HepG2 (cell line): ENCODE measurements around the gene SDK1.

Experiments
- ARNTL ChIP-seq: sonication (generic); formaldehyde crosslinking; IDR thresholded peaks from 2 replicates; pipeline ENCODE4 v1.4.0; 2020; ENCODE audit warnings: mild to moderate bottlenecking, missing genetic modification reagents
- ELF1 ChIP-seq: sonication (generic); formaldehyde crosslinking; IDR thresholded peaks from 2 replicates; pipeline ENCODE4 v1.4.0; 2020; ENCODE audit warnings: missing genetic modification reagents
- NR2C2 ChIP-seq: sonication (generic); formaldehyde crosslinking; IDR thresholded peaks from 2 replicates; pipeline ENCODE4 v1.4.0; 2020; ENCODE audit warnings: missing genetic modification reagents, mild to moderate bottlenecking, moderate library complexity, borderline replicate concordance
- RXRA ChIP-seq: sonication (generic); formaldehyde crosslinking; IDR thresholded peaks from 2 replicates; pipeline ENCODE4 v1.5.1; 2020; ENCODE audit warnings: missing genetic modification reagents
- SMAD3 ChIP-seq: sonication (generic); formaldehyde crosslinking; IDR thresholded peaks from 2 replicates; pipeline ENCODE4 v1.4.0; 2020; ENCODE audit warnings: missing genetic modification reagents
- SMARCC2 ChIP-seq: fragments of 450-650 bp; IDR thresholded peaks from 2 replicates; pipeline ENCODE4 v1.6.1; 2017; ENCODE audit warnings: antibody characterized with exemption, mild to moderate bottlenecking
- SMC3 ChIP-seq: IDR thresholded peaks from 2 replicates; pipeline ENCODE4 v1.6.1; 2011; ENCODE audit warnings: low read length, improper control_type of control experiment
- ZFYVE20 ChIP-seq: sonication (generic); formaldehyde crosslinking; IDR thresholded peaks from 2 replicates; pipeline ENCODE4 v1.8.0; 2023; ENCODE audit warnings: low read depth, mild to moderate bottlenecking, moderate library complexity, missing genetic modification reagents, borderline replicate concordance
- ZNF577 ChIP-seq: sonication (generic); formaldehyde crosslinking; IDR thresholded peaks from 2 replicates; pipeline ENCODE4 v1.4.0; 2020; ENCODE audit warnings: mild to moderate bottlenecking, low read depth, missing genetic modification reagents, borderline replicate concordance
- TF ChIP-seq, protein P1 (sequence below): sonication (generic); formaldehyde crosslinking; IDR thresholded peaks from 2 replicates; pipeline ENCODE4 v1.8.1; 2023; ENCODE audit warnings: mild to moderate bottlenecking, missing genetic modification reagents, borderline replicate concordance
- TF ChIP-seq, protein P2 (sequence below): sonication (generic); formaldehyde crosslinking; IDR thresholded peaks from 2 replicates; pipeline ENCODE4 v1.4.0; 2020; ENCODE audit warnings: mild to moderate bottlenecking, missing genetic modification reagents, borderline replicate concordance

DNA sequence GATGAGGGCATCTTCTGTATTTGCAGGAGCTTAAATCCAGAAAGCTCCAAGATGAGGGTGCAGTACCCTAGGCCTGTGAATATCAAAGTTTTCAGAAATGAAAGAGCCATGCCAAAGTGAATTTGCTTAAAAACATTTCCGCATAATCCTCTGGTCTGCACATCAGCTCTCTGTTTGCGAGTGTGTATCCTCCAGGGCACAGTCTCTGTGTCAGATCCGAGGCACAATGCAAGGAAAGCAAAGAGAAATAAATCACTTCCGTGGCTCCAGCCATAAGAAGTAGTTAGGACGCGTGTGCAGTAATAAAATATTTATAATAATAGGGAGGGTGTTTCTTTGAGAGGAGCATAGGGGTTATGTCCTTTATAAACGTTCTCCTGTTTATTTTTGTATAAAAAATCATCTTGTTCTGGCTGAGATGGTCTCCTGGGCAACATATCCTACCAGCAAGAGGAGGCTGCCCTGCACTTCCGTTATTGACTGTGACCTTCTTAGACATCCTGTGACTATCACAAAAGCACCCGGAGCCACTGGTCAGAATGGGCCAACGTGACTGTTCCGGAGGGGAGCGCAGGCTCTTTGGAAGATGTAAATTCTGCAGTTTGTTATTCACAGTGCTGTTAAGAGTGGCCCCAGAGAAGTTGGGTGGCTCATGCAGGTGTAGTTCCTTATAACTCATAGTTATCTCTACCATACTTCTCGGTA, 713.4 kb downstream of the SDK1 start:
- TF ChIP-seq ARNTL: no peak
- TF ChIP-seq SMC3: no peak
- no peak for TF ChIP-seq ZNF577 (CRISPR knock-in tag)
- no peak for TF ChIP-seq RXRA
- TF ChIP-seq SMAD3 (CRISPR knock-in tag): no peak
- TF ChIP-seq SMARCC2: no peak
- TF ChIP-seq ZFYVE20: no peak
- TF ChIP-seq ELF1 (CRISPR knock-in tag): no peak
- no peak for TF ChIP-seq NR2C2 (CRISPR knock-in tag)
- TF ChIP-seq, protein P1, sequence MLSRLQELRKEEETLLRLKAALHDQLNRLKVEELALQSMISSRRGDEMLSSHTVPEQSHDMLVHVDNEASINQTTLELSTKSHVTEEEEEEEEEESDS (CRISPR knock-in tag): no peak
- TF ChIP-seq, protein P2, sequence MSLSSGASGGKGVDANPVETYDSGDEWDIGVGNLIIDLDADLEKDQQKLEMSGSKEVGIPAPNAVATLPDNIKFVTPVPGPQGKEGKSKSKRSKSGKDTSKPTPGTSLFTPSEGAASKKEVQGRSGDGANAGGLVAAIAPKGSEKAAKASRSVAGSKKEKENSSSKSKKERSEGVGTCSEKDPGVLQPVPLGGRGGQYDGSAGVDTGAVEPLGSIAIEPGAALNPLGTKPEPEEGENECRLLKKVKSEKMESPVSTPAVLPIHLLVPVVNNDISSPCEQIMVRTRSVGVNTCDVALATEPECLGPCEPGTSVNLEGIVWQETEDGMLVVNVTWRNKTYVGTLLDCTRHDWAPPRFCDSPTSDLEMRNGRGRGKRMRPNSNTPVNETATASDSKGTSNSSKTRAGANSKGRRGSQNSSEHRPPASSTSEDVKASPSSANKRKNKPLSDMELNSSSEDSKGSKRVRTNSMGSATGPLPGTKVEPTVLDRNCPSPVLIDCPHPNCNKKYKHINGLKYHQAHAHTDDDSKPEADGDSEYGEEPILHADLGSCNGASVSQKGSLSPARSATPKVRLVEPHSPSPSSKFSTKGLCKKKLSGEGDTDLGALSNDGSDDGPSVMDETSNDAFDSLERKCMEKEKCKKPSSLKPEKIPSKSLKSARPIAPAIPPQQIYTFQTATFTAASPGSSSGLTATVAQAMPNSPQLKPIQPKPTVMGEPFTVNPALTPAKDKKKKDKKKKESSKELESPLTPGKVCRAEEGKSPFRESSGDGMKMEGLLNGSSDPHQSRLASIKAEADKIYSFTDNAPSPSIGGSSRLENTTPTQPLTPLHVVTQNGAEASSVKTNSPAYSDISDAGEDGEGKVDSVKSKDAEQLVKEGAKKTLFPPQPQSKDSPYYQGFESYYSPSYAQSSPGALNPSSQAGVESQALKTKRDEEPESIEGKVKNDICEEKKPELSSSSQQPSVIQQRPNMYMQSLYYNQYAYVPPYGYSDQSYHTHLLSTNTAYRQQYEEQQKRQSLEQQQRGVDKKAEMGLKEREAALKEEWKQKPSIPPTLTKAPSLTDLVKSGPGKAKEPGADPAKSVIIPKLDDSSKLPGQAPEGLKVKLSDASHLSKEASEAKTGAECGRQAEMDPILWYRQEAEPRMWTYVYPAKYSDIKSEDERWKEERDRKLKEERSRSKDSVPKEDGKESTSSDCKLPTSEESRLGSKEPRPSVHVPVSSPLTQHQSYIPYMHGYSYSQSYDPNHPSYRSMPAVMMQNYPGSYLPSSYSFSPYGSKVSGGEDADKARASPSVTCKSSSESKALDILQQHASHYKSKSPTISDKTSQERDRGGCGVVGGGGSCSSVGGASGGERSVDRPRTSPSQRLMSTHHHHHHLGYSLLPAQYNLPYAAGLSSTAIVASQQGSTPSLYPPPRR (CRISPR knock-in tag): no peak
